Measurements from ENCODE around the gene HDAC1.
"Not testable (repeated sequence)": the region's sequence is repeated elsewhere in the genome, so short reads cannot be mapped to it uniquely, and the experiment has no call there.

HDAC1 gene

DNA sequence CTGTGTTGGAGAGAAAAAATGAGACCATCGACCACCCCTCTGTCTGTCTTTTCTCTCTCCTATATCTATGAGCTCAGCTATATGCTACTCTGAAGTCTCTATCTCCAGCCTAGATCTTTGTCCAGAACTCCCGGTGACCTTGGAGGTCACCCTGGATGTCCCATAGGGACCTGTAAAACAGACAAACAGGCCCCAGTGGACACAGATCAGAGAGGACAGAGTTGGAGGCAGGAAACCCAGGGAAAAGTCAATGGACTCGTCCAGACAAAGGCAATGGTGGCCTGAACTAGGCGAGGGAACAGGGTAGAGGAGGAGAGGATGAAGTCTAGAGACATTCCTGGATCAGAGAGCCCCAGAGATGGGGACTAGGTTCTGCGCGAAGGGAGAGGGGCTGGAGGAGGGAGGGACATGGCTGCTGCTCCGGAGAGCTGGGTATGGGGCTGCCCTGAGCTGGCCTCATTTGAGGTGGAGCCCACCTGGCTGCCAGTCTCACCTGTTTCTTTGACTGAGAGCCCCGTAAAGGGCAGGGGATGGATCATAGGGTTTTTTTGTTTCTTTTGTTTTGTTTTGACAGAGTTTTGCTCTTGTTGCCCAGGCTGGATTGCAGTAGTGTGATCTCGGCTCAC, 54.8 kb downstream of the HDAC1 start:
- 86 to 88% methylated on average over 9 of the region's 9 CpGs for WGBS, 2 experiments
- Histone ChIP-seq H3K4me3 (ENCODE audit: insufficient read depth, low read depth, low read length) (no peak overlapping the region), H3K27ac (ENCODE audit: insufficient read depth, low read depth, low read length, poor library complexity, severe bottlenecking) (no peak overlapping the region), H3K9me3 (ENCODE audit: control insufficient read depth, low read length) (peaks cover 4% of the 10 kb centered on the region), H3K4me1 (ENCODE audit: control insufficient read depth, insufficient read depth, low read length) (no peaks in the 10 kb centered on the region), H3K27me3 (ENCODE audit: control insufficient read depth, insufficient read depth, low read length, poor library complexity, severe bottlenecking) (peaks cover 10% of the 10 kb centered on the region), H3K36me3 (ENCODE audit: control insufficient read depth, insufficient read depth, low read length) (no peaks in the 10 kb centered on the region)

GRCh38 chr1:32349211-32349708, 57.4 kb downstream of the HDAC1 start:
- peaks cover 4% of the 10 kb centered on the region for H3K9me3 ChIP-seq (ENCODE audit: control insufficient read depth, low read length)
- 82 to 84% methylated on average over 8 of the region's 8 CpGs for WGBS, 2 experiments

GRCh38 chr1:32350785-32351398, 59.0 kb downstream of the HDAC1 start:
- Histone ChIP-seq H3K4me1 (ENCODE audit: control insufficient read depth, insufficient read depth, low read length) (peaks cover 11% of the 10 kb centered on the region), H3K36me3 (ENCODE audit: control insufficient read depth, insufficient read depth, low read length) (no peaks in the 10 kb centered on the region), H3K27ac (ENCODE audit: insufficient read depth, low read depth, low read length, poor library complexity, severe bottlenecking) (peak overlapping the region; percentile 55), H3K4me3 (ENCODE audit: insufficient read depth, low read depth, low read length) (peak overlapping the region; percentile 69), H3K27me3 (ENCODE audit: control insufficient read depth, insufficient read depth, low read length, poor library complexity, severe bottlenecking) (peaks cover 10% of the 10 kb centered on the region), H3K9me3 (ENCODE audit: control insufficient read depth, low read length) (peaks cover 4% of the 10 kb centered on the region)
- WGBS, 2 experiments, result 19 to 20% methylated on average over 28 of the region's 28 CpGs

More at GRCh38 chr1:32349211-32349708, 57.4 kb downstream of the HDAC1 start:
- Histone ChIP-seq H3K4me3 (ENCODE audit: insufficient read depth, low read depth, low read length) (no peak overlapping the region), H3K4me1 (ENCODE audit: control insufficient read depth, insufficient read depth, low read length) (peaks cover 11% of the 10 kb centered on the region), H3K36me3 (ENCODE audit: control insufficient read depth, insufficient read depth, low read length) (no peaks in the 10 kb centered on the region), H3K27me3 (ENCODE audit: control insufficient read depth, insufficient read depth, low read length, poor library complexity, severe bottlenecking) (peaks cover 10% of the 10 kb centered on the region), H3K27ac (ENCODE audit: insufficient read depth, low read depth, low read length, poor library complexity, severe bottlenecking) (no peak overlapping the region)

DNA sequence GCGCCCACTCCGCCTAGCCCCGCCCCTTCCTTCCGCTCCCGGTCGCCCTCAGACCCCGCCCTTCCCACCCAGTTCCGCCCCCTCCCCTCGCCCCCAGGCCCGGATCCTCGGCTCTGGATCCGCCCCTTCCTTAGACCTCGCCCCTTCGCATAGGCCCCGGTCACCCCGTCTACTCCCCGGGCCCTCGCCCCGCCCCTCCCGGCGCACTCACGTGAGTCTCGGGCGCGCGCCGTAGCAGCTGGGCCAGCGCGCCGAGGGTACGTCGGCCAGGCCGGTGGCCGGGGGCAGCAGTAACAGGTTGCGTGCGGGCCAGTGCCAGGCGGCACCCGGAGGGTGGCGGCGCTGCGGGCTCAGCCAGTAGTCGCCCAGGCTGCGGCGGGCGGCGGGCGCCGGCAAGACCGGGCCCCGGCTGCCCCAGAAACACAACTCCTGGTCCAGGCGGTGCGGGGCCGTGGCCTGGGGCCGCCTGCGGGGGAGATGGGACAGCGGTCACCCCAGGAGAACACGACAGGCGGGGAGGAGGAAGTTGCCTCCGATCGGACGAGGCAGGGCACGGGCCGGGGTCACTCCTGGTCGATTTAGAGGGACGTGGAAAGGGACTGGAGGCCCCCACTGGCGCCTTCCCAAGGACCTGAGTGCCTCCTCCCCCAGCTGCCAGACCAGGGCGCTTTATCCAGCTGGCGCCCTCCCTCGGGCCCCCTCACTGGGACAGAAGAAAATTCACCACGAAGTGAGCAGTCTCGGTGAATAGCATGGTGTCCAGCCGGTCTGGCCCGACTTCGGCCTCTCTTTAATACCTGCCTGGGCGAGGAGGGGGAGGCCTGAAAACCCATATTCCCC, 59.7 kb downstream of the HDAC1 start:
- peaks cover 4% of the 10 kb centered on the region for H3K9me3 ChIP-seq (ENCODE audit: control insufficient read depth, low read length)
- WGBS, 2 experiments, result 2 to 3% methylated on average over 74 to 75 of the region's 75 CpGs
- H3K27ac ChIP-seq (ENCODE audit: insufficient read depth, low read depth, low read length, poor library complexity, severe bottlenecking), result peak overlapping the region; percentile 77
- H3K27me3 ChIP-seq (ENCODE audit: control insufficient read depth, insufficient read depth, low read length, poor library complexity, severe bottlenecking), result peaks cover 10% of the 10 kb centered on the region
- H3K4me3 ChIP-seq (ENCODE audit: insufficient read depth, low read depth, low read length), result peak overlapping the region; percentile 69
- H3K4me1 ChIP-seq (ENCODE audit: control insufficient read depth, insufficient read depth, low read length), result peaks cover 11% of the 10 kb centered on the region
- H3K36me3 ChIP-seq (ENCODE audit: control insufficient read depth, insufficient read depth, low read length), result no peaks in the 10 kb centered on the region

- Histone ChIP-seq H3K36me3 (ENCODE audit: control insufficient read depth, insufficient read depth, low read length) (no peaks in the 10 kb centered on the region), H3K9me3 (ENCODE audit: control insufficient read depth, low read length) (peaks cover 4% of the 10 kb centered on the region), H3K4me1 (ENCODE audit: control insufficient read depth, insufficient read depth, low read length) (peaks cover 11% of the 10 kb centered on the region), H3K4me3 (ENCODE audit: insufficient read depth, low read depth, low read length) (peak overlapping the region; percentile 69), H3K27ac (ENCODE audit: insufficient read depth, low read depth, low read length, poor library complexity, severe bottlenecking) (no peak overlapping the region), H3K27me3 (ENCODE audit: control insufficient read depth, insufficient read depth, low read length, poor library complexity, severe bottlenecking) (peaks cover 10% of the 10 kb centered on the region)
- 60 to 64% methylated on average over 8 of the region's 8 CpGs for WGBS, 2 experiments
These were observed 60.4 kb downstream of the HDAC1 start for GRCh38 chr1:32352239-32352745.

- peaks cover 4% of the 10 kb centered on the region for H3K9me3 ChIP-seq (ENCODE audit: control insufficient read depth, low read length)
- H3K36me3 ChIP-seq (ENCODE audit: control insufficient read depth, insufficient read depth, low read length), result no peaks in the 10 kb centered on the region
- H3K27ac ChIP-seq (ENCODE audit: insufficient read depth, low read depth, low read length, poor library complexity, severe bottlenecking), result no peak overlapping the region
- WGBS, 2 experiments, result 87 to 88% methylated on average over 2 of the region's 2 CpGs
- H3K4me1 ChIP-seq (ENCODE audit: control insufficient read depth, insufficient read depth, low read length), result peaks cover 11% of the 10 kb centered on the region
- H3K4me3 ChIP-seq (ENCODE audit: insufficient read depth, low read depth, low read length), result no peak overlapping the region
- peaks cover 10% of the 10 kb centered on the region for H3K27me3 ChIP-seq (ENCODE audit: control insufficient read depth, insufficient read depth, low read length, poor library complexity, severe bottlenecking)
These were observed 61.0 kb downstream of the HDAC1 start for GRCh38 chr1:32352831-32353383.

DNA sequence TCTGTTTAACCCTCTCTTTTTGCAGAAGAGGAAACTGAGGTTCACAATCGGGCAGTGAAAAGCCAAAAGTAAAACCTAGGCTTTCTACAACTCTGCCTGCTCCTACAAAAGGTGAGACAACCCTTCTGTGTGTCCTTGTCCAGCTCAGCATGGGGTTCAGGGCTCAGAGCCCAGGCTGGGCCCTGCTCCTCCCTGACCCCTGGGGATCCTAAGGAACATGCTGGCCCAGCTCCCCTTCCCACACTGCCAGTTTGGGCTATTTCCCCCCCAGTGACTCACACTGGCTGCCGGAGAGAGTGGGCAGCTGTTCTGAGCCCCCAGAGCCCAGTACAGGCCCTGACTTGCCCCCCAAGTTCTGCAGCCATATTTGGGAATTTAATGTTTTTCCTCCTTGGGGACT, 61.5 kb downstream of the HDAC1 start:
- 83 to 89% methylated on average over 2 of the region's 2 CpGs for WGBS, 2 experiments
- H3K4me3 ChIP-seq (ENCODE audit: insufficient read depth, low read depth, low read length), result no peak overlapping the region

GRCh38 chr1:32353886-32354570, 62.1 kb downstream of the HDAC1 start:
- Histone ChIP-seq H3K4me3 (ENCODE audit: insufficient read depth, low read depth, low read length) (no peak overlapping the region), H3K9me3 (ENCODE audit: control insufficient read depth, low read length) (peaks cover 4% of the 10 kb centered on the region), H3K27ac (ENCODE audit: insufficient read depth, low read depth, low read length, poor library complexity, severe bottlenecking) (no peak overlapping the region), H3K27me3 (ENCODE audit: control insufficient read depth, insufficient read depth, low read length, poor library complexity, severe bottlenecking) (peaks cover 10% of the 10 kb centered on the region), H3K36me3 (ENCODE audit: control insufficient read depth, insufficient read depth, low read length) (no peaks in the 10 kb centered on the region), H3K4me1 (ENCODE audit: control insufficient read depth, insufficient read depth, low read length) (peaks cover 11% of the 10 kb centered on the region)
- 62% methylated on average over 2 of the region's 2 CpGs for WGBS, 2 experiments

More for the DNA sequence above, 61.5 kb downstream of the HDAC1 start:
- Histone ChIP-seq H3K9me3 (ENCODE audit: control insufficient read depth, low read length) (peaks cover 4% of the 10 kb centered on the region), H3K36me3 (ENCODE audit: control insufficient read depth, insufficient read depth, low read length) (no peaks in the 10 kb centered on the region), H3K27ac (ENCODE audit: insufficient read depth, low read depth, low read length, poor library complexity, severe bottlenecking) (no peak overlapping the region), H3K4me1 (ENCODE audit: control insufficient read depth, insufficient read depth, low read length) (peaks cover 11% of the 10 kb centered on the region), H3K27me3 (ENCODE audit: control insufficient read depth, insufficient read depth, low read length, poor library complexity, severe bottlenecking) (peaks cover 10% of the 10 kb centered on the region)

- H3K27ac ChIP-seq (ENCODE audit: insufficient read depth, low read depth, low read length, poor library complexity, severe bottlenecking); H3K9me3 ChIP-seq (ENCODE audit: control insufficient read depth, low read length); H3K27me3 ChIP-seq (ENCODE audit: control insufficient read depth, insufficient read depth, low read length, poor library complexity, severe bottlenecking); H3K36me3 ChIP-seq (ENCODE audit: control insufficient read depth, insufficient read depth, low read length); H3K4me3 ChIP-seq (ENCODE audit: insufficient read depth, low read depth, low read length): not testable (repeated sequence)
- 86 to 91% methylated on average over 6 of the region's 6 CpGs for WGBS, 2 experiments
- H3K4me1 ChIP-seq (ENCODE audit: control insufficient read depth, insufficient read depth, low read length), result peaks cover 11% of the 10 kb centered on the region
These were observed 63.9 kb downstream of the HDAC1 start for GRCh38 chr1:32355778-32356177.

Measured in ectodermal cell (in vitro differentiated cells).